Measurements from ENCODE around the gene CDH12.

DNA sequence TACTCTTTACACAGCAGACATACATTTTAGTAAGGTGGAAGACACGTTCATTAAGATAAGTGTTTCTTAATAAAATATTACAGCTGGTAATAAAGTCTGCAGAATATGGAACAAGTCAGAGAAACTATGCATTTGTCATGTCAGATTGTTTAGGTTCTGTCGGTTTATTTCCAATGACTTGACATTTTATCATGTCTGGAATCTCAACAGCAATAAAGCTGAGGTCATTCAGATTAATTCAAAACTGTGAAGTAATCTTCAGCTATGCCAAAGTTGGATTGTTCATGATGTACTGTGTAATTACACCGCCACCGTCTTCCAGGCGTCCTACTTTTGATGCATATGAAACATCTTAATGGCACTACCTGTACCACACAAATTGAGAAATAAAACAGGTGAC is 1032.6 kb downstream of the CDH12 start:
- TF ChIP-seq POLR2A (IDR thresholded peaks at IDR 0.05) (no peak), POLR2AphosphoS5 (IDR thresholded peaks at IDR 0.05) (no peak)
- TF ChIP-seq, protein P1, sequence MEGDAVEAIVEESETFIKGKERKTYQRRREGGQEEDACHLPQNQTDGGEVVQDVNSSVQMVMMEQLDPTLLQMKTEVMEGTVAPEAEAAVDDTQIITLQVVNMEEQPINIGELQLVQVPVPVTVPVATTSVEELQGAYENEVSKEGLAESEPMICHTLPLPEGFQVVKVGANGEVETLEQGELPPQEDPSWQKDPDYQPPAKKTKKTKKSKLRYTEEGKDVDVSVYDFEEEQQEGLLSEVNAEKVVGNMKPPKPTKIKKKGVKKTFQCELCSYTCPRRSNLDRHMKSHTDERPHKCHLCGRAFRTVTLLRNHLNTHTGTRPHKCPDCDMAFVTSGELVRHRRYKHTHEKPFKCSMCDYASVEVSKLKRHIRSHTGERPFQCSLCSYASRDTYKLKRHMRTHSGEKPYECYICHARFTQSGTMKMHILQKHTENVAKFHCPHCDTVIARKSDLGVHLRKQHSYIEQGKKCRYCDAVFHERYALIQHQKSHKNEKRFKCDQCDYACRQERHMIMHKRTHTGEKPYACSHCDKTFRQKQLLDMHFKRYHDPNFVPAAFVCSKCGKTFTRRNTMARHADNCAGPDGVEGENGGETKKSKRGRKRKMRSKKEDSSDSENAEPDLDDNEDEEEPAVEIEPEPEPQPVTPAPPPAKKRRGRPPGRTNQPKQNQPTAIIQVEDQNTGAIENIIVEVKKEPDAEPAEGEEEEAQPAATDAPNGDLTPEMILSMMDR (IDR thresholded peaks at IDR 0.05 in 8 of 11, conservative IDR thresholded peaks at IDR 0.05 in 3 of 11): no peak
